H1 (cell line): Measurements from ENCODE around the gene GPR21. TPM values are rescaled to one million over a fixed set of nuclear protein-coding genes. Genes with fewer than 3 reads are reported as not detected.

ENCODE experiments used
- USF2 ChIP-seq: IDR thresholded peaks from 2 replicates; pipeline ENCODE4 v1.6.1; 2011; ENCODE audit warnings: low read length, improper control_type of control experiment
- polyA plus RNA-seq, 7 experiments: library from polyadenylated mRNA; depleted of rRNA in 3 of 7; stranded (reverse) in 5 of 7; unstranded in 2 of 7; fragments of >200 nt in 5 of 7; fragments of 200-250 nt in 2 of 7; gene quantifications; 1 replicate in 5 of 7; 2 replicates in 1 of 7; 4 replicates in 1 of 7; pipeline versions ENCODE4 v1.2.1 to v1.2.3, GENCODE V29; 2011 to 2013; ENCODE audit warnings: missing spikeins in 2 of 7, mixed read lengths in 2 of 7
- total RNA-seq: library from RNA; stranded (reverse); fragmentation: NEBNext Ultra II Directional; extraction: Animal tissue kit (Norgen Biotek cat#: 25700); gene quantifications from 2 replicates; pipeline ENCODE4 v1.2.1, GENCODE V29; 2021

GPR21 gene
- total and polyA plus RNA-seq, 2 of the 8 experiments (the other 6 are each of a cell fraction or from before 2014, with no cell fraction given) = 0.58 to 0.71 TPM

DNA sequence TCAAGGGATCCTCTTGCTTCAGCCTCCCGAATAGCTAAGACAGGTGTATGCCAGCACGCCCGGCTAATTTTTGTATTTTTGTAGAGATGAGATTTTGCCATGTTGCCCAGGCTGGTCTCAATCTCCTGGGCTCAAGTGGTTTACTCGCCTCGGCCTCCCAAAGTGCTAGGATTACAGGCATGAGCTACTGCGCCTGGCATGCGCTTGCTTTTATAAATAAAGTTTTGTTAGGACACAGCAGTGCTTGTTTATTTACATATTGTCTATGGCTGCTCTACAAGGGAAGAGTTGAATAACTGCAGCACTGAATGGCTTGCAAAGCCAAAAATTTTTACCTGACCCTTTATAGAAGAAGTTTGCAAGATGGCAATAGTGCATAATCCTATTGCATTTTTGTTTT, 27.7 kb downstream of the GPR21 start (continued):
- no peak for TF ChIP-seq USF2
